Measurements from ENCODE around the gene JAML. TPM values are rescaled to one million over a fixed set of nuclear protein-coding genes. Genes with fewer than 3 reads are reported as not detected.

The JAML gene
- total and polyA plus RNA-seq, 3 experiments from 2014 or later = 210 to 387 (median 363) TPM

GRCh38 chr11:118170882-118171268 lies 53.9 kb downstream of the JAML start:
- peaks cover 11 to 22% of the 10 kb centered on the region in 2 donors for H3K27me3 Mint-ChIP-seq
- H3K4me3 ChIP-seq (ENCODE audit: low read length) = no peak overlapping the region

GRCh38 chr11:118170231-118170630 lies 54.6 kb downstream of the JAML start:
- Histone ChIP-seq H3K36me3 (ENCODE audit: insufficient read depth, low read length) (no peaks in the 10 kb centered on the region), H3K4me1 (ENCODE audit: insufficient read depth, low read length) (peaks cover 8% of the 10 kb centered on the region), H3K27me3 (ENCODE audit: insufficient read depth, low read length, poor library complexity, severe bottlenecking) (no peaks in the 10 kb centered on the region), H3K4me3 (ENCODE audit: low read length) (no peak overlapping the region), H3K9me3 (ENCODE audit: low read length) (no peaks in the 10 kb centered on the region), H3K27ac (ENCODE audit: low read depth, low read length) (no peak overlapping the region)
- Mint-ChIP-seq H3K27me3 (peaks cover 11 to 22% of the 10 kb centered on the region in 2 donors), H3K36me3 (no peaks in the 10 kb centered on the region), H3K27ac (no peak overlapping the region), H3K9me3 (no peaks in the 10 kb centered on the region), H3K4me1 (peaks cover 0 to 4% (median 4%) of the 10 kb centered on the region in 3 donors), H3K4me3 (no peak overlapping the region)
- CTCF ChIA-PET = interaction anchor here (0.8 to 4.0 kb wide), 16 partner anchors 11 to 744 kb away, joined by 3 to 34 read pairs (median 4); partner anchors contain the start of gene SCN4B
- no peak for DNase-seq
- POLR2A ChIA-PET = no interaction called here

More at GRCh38 chr11:118170882-118171268, 53.9 kb downstream of the JAML start:
- H3K27me3 ChIP-seq (ENCODE audit: insufficient read depth, low read length, poor library complexity, severe bottlenecking) = no peaks in the 10 kb centered on the region
- DNase-seq = no peak
- no peaks in the 10 kb centered on the region for H3K36me3 ChIP-seq (ENCODE audit: insufficient read depth, low read length)
- CTCF ChIA-PET = interaction anchor here (0.5 to 4.0 kb wide), 40 partner anchors 10 to 745 kb away, joined by 3 to 34 read pairs (median 4); partner anchors contain the start of genes CD3E and SCN4B
- no peak overlapping the region for H3K27ac ChIP-seq (ENCODE audit: low read depth, low read length)
- Mint-ChIP-seq H3K27ac (peak overlapping the region in 1 of 8 donors; percentile 19), H3K4me3 (no peak overlapping the region), H3K36me3 (no peaks in the 10 kb centered on the region), H3K9me3 (no peaks in the 10 kb centered on the region), H3K4me1 (peaks cover 0 to 4% (median 4%) of the 10 kb centered on the region in 3 donors)
- peaks cover 8% of the 10 kb centered on the region for H3K4me1 ChIP-seq (ENCODE audit: insufficient read depth, low read length)
- H3K9me3 ChIP-seq (ENCODE audit: low read length) = no peaks in the 10 kb centered on the region
- POLR2A ChIA-PET = no interaction called here

DNA sequence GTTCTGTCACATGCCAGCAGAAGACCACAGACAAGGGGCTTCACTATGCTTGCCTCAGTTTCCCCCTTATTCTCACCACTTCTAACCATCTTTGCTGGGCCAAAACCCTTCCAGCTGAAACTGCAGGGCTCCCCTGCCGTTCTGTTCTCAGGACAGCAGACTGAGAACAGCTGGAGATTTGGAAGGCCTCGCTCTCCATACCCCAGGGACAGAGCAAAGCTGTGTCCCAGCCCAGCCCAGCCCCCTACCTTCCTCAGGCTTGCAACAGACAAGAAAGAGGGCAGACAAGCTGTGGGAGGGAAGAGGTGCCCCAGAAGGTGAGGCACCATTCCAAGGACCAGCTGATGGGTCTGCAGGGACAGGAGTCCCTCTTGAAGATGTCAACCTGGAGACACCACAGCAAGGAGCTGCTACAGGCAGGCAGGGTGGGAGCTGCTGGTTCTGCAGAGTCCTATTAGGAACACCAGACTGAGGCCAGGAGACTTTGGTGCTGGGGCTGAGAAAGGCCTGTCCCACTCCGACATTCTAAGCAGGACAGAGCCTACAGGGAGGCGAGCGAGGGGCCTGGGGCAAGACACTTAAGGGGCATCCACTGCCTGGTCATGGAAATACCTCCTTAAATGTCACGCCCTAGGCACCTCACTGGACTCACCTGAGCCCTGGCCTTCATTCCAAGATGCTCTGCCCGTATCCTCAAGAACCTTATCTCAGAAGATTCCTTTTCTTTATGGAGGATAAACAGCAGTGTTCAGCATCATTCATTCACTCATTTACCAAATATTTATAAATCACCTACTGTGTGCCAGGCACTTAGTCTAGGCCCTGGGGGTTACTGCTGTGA lies 55.3 kb downstream of the JAML start:
- H3K36me3 Mint-ChIP-seq = no peaks in the 10 kb centered on the region
- H3K27me3 ChIP-seq (ENCODE audit: insufficient read depth, low read length, poor library complexity, severe bottlenecking) = no peaks in the 10 kb centered on the region
- no peaks in the 10 kb centered on the region for H3K36me3 ChIP-seq (ENCODE audit: insufficient read depth, low read length)
- H3K9me3 ChIP-seq (ENCODE audit: low read length) = no peaks in the 10 kb centered on the region
- H3K4me1 Mint-ChIP-seq = peaks cover 0 to 4% (median 4%) of the 10 kb centered on the region in 3 donors
- no peak overlapping the region for H3K27ac Mint-ChIP-seq
- H3K4me3 ChIP-seq (ENCODE audit: low read length) = no peak overlapping the region
- ChIA-PET CTCF (interaction anchor here (0.8 to 4.0 kb wide), 7 partner anchors 12 to 362 kb away, joined by 3 to 34 read pairs (median 5); no protein-coding TSS in a partner anchor), POLR2A (interaction anchor here (0.7 kb wide), 1 partner anchor 55 kb away, joined by 3 read pairs; the partner anchor contains the start of gene JAML)
- H3K27ac ChIP-seq (ENCODE audit: low read depth, low read length) = no peak overlapping the region
- H3K9me3 Mint-ChIP-seq = no peaks in the 10 kb centered on the region
- peaks cover 8% of the 10 kb centered on the region for H3K4me1 ChIP-seq (ENCODE audit: insufficient read depth, low read length)
- no peak for DNase-seq
- H3K4me3 Mint-ChIP-seq = no peak overlapping the region
- H3K27me3 Mint-ChIP-seq = peaks cover 11 to 24% of the 10 kb centered on the region in 2 donors

DNA sequence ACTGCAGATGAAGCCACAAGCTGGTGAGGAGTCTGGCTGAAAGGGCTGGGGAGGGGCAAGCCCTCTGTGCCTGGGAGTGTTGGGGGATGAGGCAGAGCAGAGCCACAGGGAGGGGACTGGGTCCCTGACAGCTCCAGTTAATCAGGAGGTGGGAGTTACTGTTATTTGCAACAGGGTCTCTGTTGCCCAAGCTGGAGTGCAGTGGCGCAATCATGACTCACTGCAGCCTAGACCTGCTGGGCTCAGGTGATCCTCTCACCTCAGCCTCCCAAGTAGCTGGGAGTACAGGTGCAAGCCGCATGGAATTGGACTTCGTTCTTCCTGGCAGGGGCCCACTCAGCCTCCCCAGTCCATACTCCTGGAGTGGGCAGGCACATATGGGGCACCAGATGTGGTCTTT lies 56.1 kb downstream of the JAML start:
- Histone ChIP-seq H3K4me3 (ENCODE audit: low read length) (no peak overlapping the region), H3K36me3 (ENCODE audit: insufficient read depth, low read length) (no peaks in the 10 kb centered on the region), H3K27ac (ENCODE audit: low read depth, low read length) (no peak overlapping the region), H3K9me3 (ENCODE audit: low read length) (no peaks in the 10 kb centered on the region), H3K4me1 (ENCODE audit: insufficient read depth, low read length) (peaks cover 8% of the 10 kb centered on the region), H3K27me3 (ENCODE audit: insufficient read depth, low read length, poor library complexity, severe bottlenecking) (peaks cover 2% of the 10 kb centered on the region)
- Mint-ChIP-seq H3K4me3 (no peak overlapping the region), H3K36me3 (no peaks in the 10 kb centered on the region), H3K27ac (peak overlapping the region in 1 of 8 donors; percentile 62), H3K4me1 (peaks cover 0 to 4% (median 4%) of the 10 kb centered on the region in 3 donors), H3K27me3 (peaks cover 11 to 28% of the 10 kb centered on the region in 2 donors), H3K9me3 (no peaks in the 10 kb centered on the region)
- ChIA-PET CTCF (interaction anchor here (1.2 to 4.0 kb wide), 3 partner anchors 22 to 361 kb away, joined by 3 to 34 read pairs (median 5); no protein-coding TSS in a partner anchor), POLR2A (no interaction called here)
- DNase-seq = no peak

DNA sequence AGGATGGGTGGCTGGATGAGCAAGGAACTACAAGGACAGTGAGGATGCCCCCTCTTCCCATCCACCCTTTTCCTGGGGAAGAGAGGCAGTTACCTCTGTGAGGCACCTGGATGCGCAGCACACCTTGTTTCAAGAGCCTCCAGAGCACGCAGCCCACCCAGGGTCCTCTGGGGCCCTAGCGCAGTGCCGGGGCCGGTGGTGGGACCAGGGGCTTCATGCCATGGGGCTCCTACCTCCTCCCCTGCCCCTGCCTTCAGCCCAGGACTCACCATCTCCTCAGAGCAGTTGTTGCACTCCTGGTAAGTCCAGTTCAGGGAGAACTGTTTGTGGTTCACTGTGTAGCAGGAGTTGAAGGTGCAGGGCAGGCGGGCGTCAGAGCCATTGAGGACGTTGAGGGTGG lies 56.5 kb downstream of the JAML start:
- Histone ChIP-seq H3K27me3 (ENCODE audit: insufficient read depth, low read length, poor library complexity, severe bottlenecking) (peaks cover 7% of the 10 kb centered on the region), H3K36me3 (ENCODE audit: insufficient read depth, low read length) (no peaks in the 10 kb centered on the region), H3K9me3 (ENCODE audit: low read length) (no peaks in the 10 kb centered on the region), H3K4me1 (ENCODE audit: insufficient read depth, low read length) (peaks cover 8% of the 10 kb centered on the region), H3K4me3 (ENCODE audit: low read length) (no peak overlapping the region), H3K27ac (ENCODE audit: low read depth, low read length) (no peak overlapping the region)
- Mint-ChIP-seq H3K4me3 (no peak overlapping the region), H3K9me3 (no peaks in the 10 kb centered on the region), H3K27ac (peak overlapping the region in 1 of 8 donors; percentile 62), H3K4me1 (peaks cover 0 to 4% (median 4%) of the 10 kb centered on the region in 3 donors), H3K27me3 (peaks cover 11 to 28% of the 10 kb centered on the region in 2 donors), H3K36me3 (no peaks in the 10 kb centered on the region)
- no peak for DNase-seq
- ChIA-PET CTCF (no interaction called here), POLR2A (no interaction called here)

- no peak overlapping the region for H3K4me3 Mint-ChIP-seq
- H3K27me3 Mint-ChIP-seq = peaks cover 7 to 28% of the 10 kb centered on the region in 2 donors
- Histone ChIP-seq H3K4me1 (ENCODE audit: insufficient read depth, low read length) (peaks cover 8% of the 10 kb centered on the region), H3K27ac (ENCODE audit: low read depth, low read length) (no peak overlapping the region), H3K36me3 (ENCODE audit: insufficient read depth, low read length) (no peaks in the 10 kb centered on the region), H3K4me3 (ENCODE audit: low read length) (no peak overlapping the region), H3K27me3 (ENCODE audit: insufficient read depth, low read length, poor library complexity, severe bottlenecking) (peaks cover 10% of the 10 kb centered on the region), H3K9me3 (ENCODE audit: low read length) (no peaks in the 10 kb centered on the region)
- POLR2A ChIA-PET = no interaction called here
- no peaks in the 10 kb centered on the region for H3K36me3 Mint-ChIP-seq
- CTCF ChIA-PET = no interaction called here
- no peaks in the 10 kb centered on the region for H3K9me3 Mint-ChIP-seq
- no peak overlapping the region for H3K27ac Mint-ChIP-seq
- peaks cover 0 to 4% (median 4%) of the 10 kb centered on the region in 3 donors for H3K4me1 Mint-ChIP-seq
- DNase-seq = no peak
Measured at GRCh38 chr11:118167906-118168305, 56.9 kb downstream of the JAML start.

GRCh38 chr11:118167253-118167652 lies 57.6 kb downstream of the JAML start:
- Histone ChIP-seq H3K4me1 (ENCODE audit: insufficient read depth, low read length) (peaks cover 8% of the 10 kb centered on the region), H3K9me3 (ENCODE audit: low read length) (no peaks in the 10 kb centered on the region), H3K36me3 (ENCODE audit: insufficient read depth, low read length) (no peaks in the 10 kb centered on the region), H3K4me3 (ENCODE audit: low read length) (no peak overlapping the region), H3K27ac (ENCODE audit: low read depth, low read length) (no peak overlapping the region), H3K27me3 (ENCODE audit: insufficient read depth, low read length, poor library complexity, severe bottlenecking) (peaks cover 11% of the 10 kb centered on the region)
- H3K27me3 Mint-ChIP-seq = peaks cover 4 to 28% of the 10 kb centered on the region in 2 donors
- ChIA-PET POLR2A (no interaction called here), CTCF (no interaction called here)
- no peaks in the 10 kb centered on the region for H3K36me3 Mint-ChIP-seq
- H3K4me3 Mint-ChIP-seq = no peak overlapping the region
- no peaks in the 10 kb centered on the region for H3K9me3 Mint-ChIP-seq
- H3K27ac Mint-ChIP-seq = no peak overlapping the region
- H3K4me1 Mint-ChIP-seq = peaks cover 0 to 4% (median 4%) of the 10 kb centered on the region in 3 donors
- no peak for DNase-seq

DNA sequence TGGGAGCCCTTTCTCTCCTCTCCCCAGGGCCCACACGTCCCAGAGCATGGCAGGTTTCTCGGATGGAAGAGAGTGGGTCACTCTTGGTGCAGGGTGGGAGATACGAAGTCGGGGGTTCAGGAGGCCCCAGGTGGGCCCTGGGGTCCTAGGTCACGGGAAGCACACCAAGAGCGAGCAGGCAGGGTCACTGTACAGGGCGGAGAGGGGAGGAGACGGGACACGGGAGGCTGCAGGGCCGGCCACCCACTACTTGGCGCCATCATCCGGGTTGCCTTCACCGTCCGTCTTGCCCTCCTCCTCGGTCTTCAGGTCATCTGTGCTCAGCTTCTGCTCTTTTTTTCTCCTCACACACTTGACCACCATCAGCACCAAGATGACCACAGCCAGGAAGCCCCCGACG lies 58.2 kb downstream of the JAML start:
- H3K4me1 Mint-ChIP-seq = peaks cover 0 to 2% (median under 1%) of the 10 kb centered on the region in 3 donors
- H3K27me3 Mint-ChIP-seq = peaks cover 6 to 32% of the 10 kb centered on the region in 2 donors
- Histone ChIP-seq H3K9me3 (ENCODE audit: low read length) (no peaks in the 10 kb centered on the region), H3K27me3 (ENCODE audit: insufficient read depth, low read length, poor library complexity, severe bottlenecking) (peaks cover 16% of the 10 kb centered on the region), H3K36me3 (ENCODE audit: insufficient read depth, low read length) (no peaks in the 10 kb centered on the region), H3K4me3 (ENCODE audit: low read length) (no peak overlapping the region), H3K27ac (ENCODE audit: low read depth, low read length) (no peak overlapping the region), H3K4me1 (ENCODE audit: insufficient read depth, low read length) (peaks cover 4% of the 10 kb centered on the region)
- ChIA-PET CTCF (no interaction called here), POLR2A (no interaction called here)
- no peaks in the 10 kb centered on the region for H3K36me3 Mint-ChIP-seq
- DNase-seq = no peak
- no peaks in the 10 kb centered on the region for H3K9me3 Mint-ChIP-seq
- H3K27ac Mint-ChIP-seq = no peak overlapping the region
- no peak overlapping the region for H3K4me3 Mint-ChIP-seq

Measured in CD8-positive, alpha-beta memory T cell (primary cell).